Thyroid gland (tissue), 4 donors: ENCODE data around the gene LUZP2.

Source experiments
- POLR2A ChIP-seq, 2 donors: fragments of 450-650 bp; IDR thresholded peaks; one replicate each; pipeline ENCODE4 v1.6.1; 2017; ENCODE audit warnings: antibody characterized with exemption in 2 of 2, mild to moderate bottlenecking in 2 of 2, moderate library complexity in 1 of 2
- TF ChIP-seq, protein P1 (sequence below), 6 experiments: fragments of 200-600 bp in 3 of 6; fragments of 450-650 bp in 3 of 6; sonication (generic) in 3 of 6; IDR thresholded peaks; one replicate each; pipeline ENCODE4 v1.5.1; 2016 to 2019; ENCODE audit warnings: antibody characterized with exemption in 6 of 6, mild to moderate bottlenecking in 2 of 6, inconsistent platforms in 1 of 6, moderate library complexity in 1 of 6

DNA sequence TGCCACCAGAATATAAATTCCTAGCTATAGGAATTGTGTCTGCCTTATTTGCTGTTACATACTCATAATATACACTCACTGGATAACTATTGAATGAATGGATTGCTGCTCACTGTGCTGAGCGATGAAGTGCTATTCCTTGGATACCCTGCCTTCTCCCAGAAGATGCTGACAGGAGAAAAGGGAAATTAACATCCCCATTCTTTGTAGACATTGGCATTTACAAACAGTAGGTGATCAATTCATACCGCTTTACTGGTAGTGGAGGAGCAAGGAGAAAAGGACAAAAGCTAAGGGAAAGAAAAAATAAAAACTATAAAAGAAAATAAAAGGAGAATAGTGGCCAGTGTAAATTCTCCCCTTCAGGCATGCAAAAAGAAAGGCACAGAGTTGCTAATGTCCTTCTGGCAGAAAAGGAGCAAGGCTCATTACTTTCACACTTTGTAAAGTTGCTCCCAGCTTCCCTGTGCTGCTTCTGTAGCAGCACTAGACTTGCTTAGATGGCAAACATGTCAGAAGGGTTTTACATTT lies 183.0 kb downstream of the LUZP2 start:
- no peak for TF ChIP-seq POLR2A (IDR thresholded peaks at IDR 0.05)
- TF ChIP-seq, protein P1, sequence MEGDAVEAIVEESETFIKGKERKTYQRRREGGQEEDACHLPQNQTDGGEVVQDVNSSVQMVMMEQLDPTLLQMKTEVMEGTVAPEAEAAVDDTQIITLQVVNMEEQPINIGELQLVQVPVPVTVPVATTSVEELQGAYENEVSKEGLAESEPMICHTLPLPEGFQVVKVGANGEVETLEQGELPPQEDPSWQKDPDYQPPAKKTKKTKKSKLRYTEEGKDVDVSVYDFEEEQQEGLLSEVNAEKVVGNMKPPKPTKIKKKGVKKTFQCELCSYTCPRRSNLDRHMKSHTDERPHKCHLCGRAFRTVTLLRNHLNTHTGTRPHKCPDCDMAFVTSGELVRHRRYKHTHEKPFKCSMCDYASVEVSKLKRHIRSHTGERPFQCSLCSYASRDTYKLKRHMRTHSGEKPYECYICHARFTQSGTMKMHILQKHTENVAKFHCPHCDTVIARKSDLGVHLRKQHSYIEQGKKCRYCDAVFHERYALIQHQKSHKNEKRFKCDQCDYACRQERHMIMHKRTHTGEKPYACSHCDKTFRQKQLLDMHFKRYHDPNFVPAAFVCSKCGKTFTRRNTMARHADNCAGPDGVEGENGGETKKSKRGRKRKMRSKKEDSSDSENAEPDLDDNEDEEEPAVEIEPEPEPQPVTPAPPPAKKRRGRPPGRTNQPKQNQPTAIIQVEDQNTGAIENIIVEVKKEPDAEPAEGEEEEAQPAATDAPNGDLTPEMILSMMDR (IDR thresholded peaks at IDR 0.05) = no peak
